Vagina (tissue), 2 donors: ENCODE results near the gene UBAP1. TPM values are rescaled to one million over a fixed set of nuclear protein-coding genes. Genes with fewer than 3 reads are reported as not detected.
A peak's percentile ranks its signal among the peaks of the same experiment; 100 is the strongest.
"Not testable (repeated sequence)": the region's sequence is repeated elsewhere in the genome, so short reads cannot be mapped to it uniquely, and the experiment has no call there.

Source experiments
- DNase-seq, 2 donors: peaks; one replicate each; pipeline ENCODE4 v3.0.0-alpha.2; 2017; ENCODE audit errors: extremely low spot score in 2 of 2
- H3K27ac ChIP-seq: fragments of 200-600 bp; sonication (generic); one replicate; pipeline ENCODE4 v1.5.1; 2019
- H3K27me3 ChIP-seq: fragments of 200-600 bp; sonication (generic); one replicate; pipeline ENCODE4 v1.5.1; 2019
- H3K36me3 ChIP-seq, 2 donors: fragments of 200-600 bp; sonication (generic); one replicate each; pipeline ENCODE4 v1.5.1; 2017 to 2019
- H3K4me1 ChIP-seq: fragments of 200-600 bp; sonication (generic); one replicate; pipeline ENCODE4 v1.5.1; 2019
- H3K4me3 ChIP-seq, 2 donors: fragments of 200-600 bp; sonication (generic); 1 replicate in 1 of 2; 2 replicates in 1 of 2; pipeline ENCODE4 v1.5.1; 2016 to 2019
- H3K9me3 ChIP-seq: fragments of 200-600 bp; sonication (generic); one replicate; pipeline ENCODE4 v1.5.1; 2019
- POLR2A ChIP-seq, 2 donors: fragments of 450-650 bp; IDR thresholded peaks; one replicate each; pipeline ENCODE4 v1.6.1; 2017; ENCODE audit warnings: antibody characterized with exemption in 2 of 2, mild to moderate bottlenecking in 2 of 2, moderate library complexity in 2 of 2
- POLR2AphosphoS5 ChIP-seq, 2 donors: sonication (generic); formaldehyde crosslinking; IDR thresholded peaks; one replicate each; pipeline ENCODE4 v1.9.0; 2017; ENCODE audit warnings: antibody characterized with exemption in 2 of 2, mild to moderate bottlenecking in 2 of 2, low read depth in 1 of 2; ENCODE audit not compliant: insufficient read depth in 1 of 2
- intact Hi-C: fragments of 100-400 bp; cut with DNase I; formaldehyde crosslinking; loops from one replicate; pipeline ENCODE4 v1.15.1; 2023
- total RNA-seq: library from RNA; depleted of rRNA; stranded (reverse); fragments of >200 nt; gene quantifications from one replicate; pipeline ENCODE4 v1.2.3, GENCODE V29; 2016
- TF ChIP-seq, protein P1 (sequence below), 3 experiments: fragments of 450-650 bp in 2 of 3; fragments of 200-600 bp in 1 of 3; sonication (generic) in 1 of 3; IDR thresholded peaks; one replicate each; pipeline ENCODE4 v1.5.1; 2017 to 2019; ENCODE audit warnings: antibody characterized with exemption in 3 of 3, mild to moderate bottlenecking in 2 of 3, moderate library complexity in 2 of 3

Gene UBAP1
- total RNA-seq, 1 donor from 2014 or later, result 43.0 TPM

GRCh38 chr9:34262971-34263370, 84.1 kb downstream of the UBAP1 start:
- TF ChIP-seq POLR2AphosphoS5 (IDR thresholded peaks at IDR 0.05; ENCODE audit: insufficient read depth in 1 of 2, low read depth in 1 of 2) (no peak), POLR2A (IDR thresholded peaks at IDR 0.05) (no peak)
- TF ChIP-seq, protein P1, sequence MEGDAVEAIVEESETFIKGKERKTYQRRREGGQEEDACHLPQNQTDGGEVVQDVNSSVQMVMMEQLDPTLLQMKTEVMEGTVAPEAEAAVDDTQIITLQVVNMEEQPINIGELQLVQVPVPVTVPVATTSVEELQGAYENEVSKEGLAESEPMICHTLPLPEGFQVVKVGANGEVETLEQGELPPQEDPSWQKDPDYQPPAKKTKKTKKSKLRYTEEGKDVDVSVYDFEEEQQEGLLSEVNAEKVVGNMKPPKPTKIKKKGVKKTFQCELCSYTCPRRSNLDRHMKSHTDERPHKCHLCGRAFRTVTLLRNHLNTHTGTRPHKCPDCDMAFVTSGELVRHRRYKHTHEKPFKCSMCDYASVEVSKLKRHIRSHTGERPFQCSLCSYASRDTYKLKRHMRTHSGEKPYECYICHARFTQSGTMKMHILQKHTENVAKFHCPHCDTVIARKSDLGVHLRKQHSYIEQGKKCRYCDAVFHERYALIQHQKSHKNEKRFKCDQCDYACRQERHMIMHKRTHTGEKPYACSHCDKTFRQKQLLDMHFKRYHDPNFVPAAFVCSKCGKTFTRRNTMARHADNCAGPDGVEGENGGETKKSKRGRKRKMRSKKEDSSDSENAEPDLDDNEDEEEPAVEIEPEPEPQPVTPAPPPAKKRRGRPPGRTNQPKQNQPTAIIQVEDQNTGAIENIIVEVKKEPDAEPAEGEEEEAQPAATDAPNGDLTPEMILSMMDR (IDR thresholded peaks at IDR 0.05), result no peak
- no peak overlapping the region for H3K27ac ChIP-seq
- no peaks in the 10 kb centered on the region for H3K4me1 ChIP-seq
- no peaks in the 10 kb centered on the region for H3K27me3 ChIP-seq
- no peak overlapping the region for H3K4me3 ChIP-seq
- H3K9me3 ChIP-seq, result no peaks in the 10 kb centered on the region
- no peak for DNase-seq
- H3K36me3 ChIP-seq, result no peaks in the 10 kb centered on the region
- intact Hi-C loops, result no loop called here

GRCh38 chr9:34267660-34268059, 88.8 kb downstream of the UBAP1 start:
- H3K4me1 ChIP-seq, result no peaks in the 10 kb centered on the region
- no peak for DNase-seq
- H3K9me3 ChIP-seq, result no peaks in the 10 kb centered on the region
- intact Hi-C loops, result no loop called here
- no peak overlapping the region for H3K4me3 ChIP-seq
- H3K36me3 ChIP-seq, result no peaks in the 10 kb centered on the region
- TF ChIP-seq POLR2AphosphoS5 (IDR thresholded peaks at IDR 0.05; ENCODE audit: insufficient read depth in 1 of 2, low read depth in 1 of 2), result no peak
- TF ChIP-seq, protein P1 (IDR thresholded peaks at IDR 0.05), result no peak
- H3K27me3 ChIP-seq, result no peaks in the 10 kb centered on the region
- no peak overlapping the region for H3K27ac ChIP-seq

DNA sequence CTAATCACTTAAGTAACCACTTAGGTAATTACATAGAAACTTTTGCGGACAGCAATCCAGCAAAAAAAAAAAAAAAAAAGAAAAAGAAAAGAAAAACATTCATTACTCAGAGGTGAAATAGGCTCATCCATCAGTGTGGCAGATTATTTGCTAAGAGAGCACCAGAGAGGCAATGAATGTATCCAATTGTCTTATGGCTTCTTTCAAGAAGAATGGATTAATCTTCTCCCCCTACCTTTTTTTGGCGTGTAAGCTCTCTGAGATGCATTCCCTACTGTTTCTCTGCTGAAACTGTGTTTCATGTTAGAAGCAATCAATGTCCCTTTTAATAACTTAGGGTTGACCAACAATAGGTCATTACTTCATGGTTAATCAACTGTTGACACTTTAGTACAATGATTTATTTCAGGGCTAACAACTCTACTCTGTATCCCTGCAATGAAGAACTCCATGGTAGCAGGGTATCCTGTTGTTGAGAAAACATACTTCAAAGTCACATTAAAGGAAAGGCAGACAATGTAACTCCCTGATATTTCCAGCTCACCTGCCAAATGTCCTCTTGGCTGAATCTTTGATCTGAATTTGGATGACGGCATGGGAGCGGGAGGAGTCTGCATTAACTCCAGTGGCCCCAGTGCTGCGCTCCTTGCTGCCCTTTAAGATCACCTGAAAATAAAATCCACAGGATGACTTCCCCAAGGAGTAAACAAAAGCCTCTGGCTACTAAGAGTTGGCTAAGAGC, 92.6 kb downstream of the UBAP1 start:
- Histone ChIP-seq H3K36me3 (no peaks in the 10 kb centered on the region), H3K4me1 (no peaks in the 10 kb centered on the region), H3K27me3 (no peaks in the 10 kb centered on the region), H3K4me3 (no peak overlapping the region), H3K9me3 (no peaks in the 10 kb centered on the region), H3K27ac (no peak overlapping the region)
- no peak for DNase-seq
- no peak for TF ChIP-seq POLR2A (IDR thresholded peaks at IDR 0.05)
- TF ChIP-seq POLR2AphosphoS5 (IDR thresholded peaks at IDR 0.05; ENCODE audit: insufficient read depth in 1 of 2, low read depth in 1 of 2), result no peak
- intact Hi-C loops, result no loop called here

DNA sequence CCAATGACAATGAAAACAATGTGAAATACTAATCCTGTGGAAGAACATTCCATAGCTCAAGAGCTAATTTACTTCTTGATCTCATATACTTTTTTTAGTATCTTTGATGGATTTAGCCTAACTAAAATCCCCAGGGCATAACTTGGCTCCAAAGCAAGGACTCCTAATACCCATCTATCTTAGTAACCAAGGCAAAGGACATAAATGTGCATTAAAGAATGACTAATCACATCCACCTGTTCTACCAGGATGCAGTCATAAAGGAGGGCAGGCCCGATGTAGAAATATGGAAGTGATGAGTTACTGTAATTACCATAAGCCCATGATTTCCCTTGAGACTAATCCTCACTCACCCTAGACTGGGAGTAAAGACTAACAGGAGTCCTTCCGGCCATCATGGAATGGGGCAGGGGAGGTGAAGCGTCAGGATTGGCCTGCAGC, 93.3 kb downstream of the UBAP1 start:
- H3K9me3 ChIP-seq, result no peaks in the 10 kb centered on the region
- intact Hi-C loops, result no loop called here
- no peaks in the 10 kb centered on the region for H3K36me3 ChIP-seq
- no peaks in the 10 kb centered on the region for H3K4me1 ChIP-seq
- no peak overlapping the region for H3K4me3 ChIP-seq
- TF ChIP-seq, protein P1 (IDR thresholded peaks at IDR 0.05), result no peak
- TF ChIP-seq POLR2AphosphoS5 (IDR thresholded peaks at IDR 0.05; ENCODE audit: insufficient read depth in 1 of 2, low read depth in 1 of 2), result peak in 1 of 2 donors; percentile 17
- no peaks in the 10 kb centered on the region for H3K27me3 ChIP-seq
- DNase-seq, result no peak
- H3K27ac ChIP-seq, result no peak overlapping the region

GRCh38 chr9:34273588-34273987, 94.7 kb downstream of the UBAP1 start:
- H3K27me3 ChIP-seq, H3K27ac ChIP-seq, DNase-seq, H3K9me3 ChIP-seq, H3K4me1 ChIP-seq, intact Hi-C loops, H3K4me3 ChIP-seq, H3K36me3 ChIP-seq: not testable (repeated sequence)

- Histone ChIP-seq H3K9me3 (no peaks in the 10 kb centered on the region), H3K27me3 (no peaks in the 10 kb centered on the region), H3K36me3 (no peaks in the 10 kb centered on the region), H3K4me1 (no peaks in the 10 kb centered on the region), H3K4me3 (no peak overlapping the region), H3K27ac (no peak overlapping the region)
- TF ChIP-seq POLR2A (IDR thresholded peaks at IDR 0.05) (no peak), POLR2AphosphoS5 (IDR thresholded peaks at IDR 0.05; ENCODE audit: insufficient read depth in 1 of 2, low read depth in 1 of 2) (no peak)
- TF ChIP-seq, protein P1 (IDR thresholded peaks at IDR 0.05), result no peak
- no peak for DNase-seq
- intact Hi-C loops, result no loop called here
Observed at GRCh38 chr9:34275811-34276210, 97.0 kb downstream of the UBAP1 start.
